Mesenchymal stem cell (in vitro differentiated cells and primary cell): ENCODE measurements around the gene POTEG.
"Not testable (repeated sequence)": the region's sequence is repeated elsewhere in the genome, so short reads cannot be mapped to it uniquely, and the experiment has no call there.

Experiments used
- DNase-seq: peaks from one replicate; pipeline ENCODE4 v3.0.0-alpha.2; 2013
- H2AFZ ChIP-seq: one replicate; pipeline ENCODE4 v1.6.1; 2013; ENCODE audit warnings: low read depth, mild to moderate bottlenecking, control low read depth, inconsistent platforms, low read length, moderate library complexity
- H2AK5ac ChIP-seq: 2 replicates; pipeline ENCODE4 v1.6.1; 2013; ENCODE audit warnings: low read length, moderate library complexity, mild to moderate bottlenecking, inconsistent platforms; ENCODE audit not compliant: severe bottlenecking
- H2BK120ac ChIP-seq: one replicate; pipeline ENCODE4 v1.6.1; 2013; ENCODE audit warnings: low read depth, mild to moderate bottlenecking, inconsistent platforms, low read length, moderate library complexity
- H2BK12ac ChIP-seq, 2 experiments: one replicate each; pipeline ENCODE4 v1.6.1; 2013; ENCODE audit warnings: inconsistent platforms in 2 of 2, low read length in 2 of 2, mild to moderate bottlenecking in 2 of 2, moderate library complexity in 2 of 2, control low read depth in 1 of 2
- H2BK15ac ChIP-seq: one replicate; pipeline ENCODE4 v1.6.1; 2013; ENCODE audit warnings: mild to moderate bottlenecking, low read depth, inconsistent platforms; ENCODE audit not compliant: poor library complexity, severe bottlenecking
- H2BK5ac ChIP-seq: 2 replicates; pipeline ENCODE4 v1.6.1; 2013; ENCODE audit warnings: low read depth, mild to moderate bottlenecking, low read length, control low read depth, inconsistent platforms; ENCODE audit not compliant: poor library complexity, severe bottlenecking
- H3K14ac ChIP-seq, 2 experiments: one replicate each; pipeline ENCODE4 v1.6.1; 2013; ENCODE audit warnings: inconsistent platforms in 2 of 2, low read length in 2 of 2, control low read depth in 1 of 2, mild to moderate bottlenecking in 1 of 2, moderate library complexity in 1 of 2
- H3K18ac ChIP-seq, 2 experiments: one replicate each; pipeline ENCODE4 v1.6.1; 2013; ENCODE audit warnings: inconsistent platforms in 2 of 2, low read length in 2 of 2, control low read depth in 1 of 2, low read depth in 1 of 2, mild to moderate bottlenecking in 1 of 2
- H3K23ac ChIP-seq, 2 experiments: one replicate each; pipeline ENCODE4 v1.6.1; 2013; ENCODE audit warnings: inconsistent platforms in 2 of 2, low read length in 2 of 2, mild to moderate bottlenecking in 2 of 2, moderate library complexity in 2 of 2, control low read depth in 1 of 2
- H3K27ac ChIP-seq: 2 replicates; pipeline ENCODE4 v1.5.1; 2013; ENCODE audit warnings: mild to moderate bottlenecking, moderate library complexity, low read length, control low read depth, inconsistent platforms; ENCODE audit not compliant: poor library complexity, severe bottlenecking
- H3K27me3 ChIP-seq, 2 experiments: 2 replicates each; pipeline versions ENCODE4 v1.6.1 to v1.7.0; 2013; ENCODE audit warnings: low read length in 2 of 2, mild to moderate bottlenecking in 2 of 2, moderate library complexity in 2 of 2, control low read depth in 1 of 2, inconsistent platforms in 1 of 2; ENCODE audit not compliant: control insufficient read depth in 1 of 2, insufficient read depth in 1 of 2
- H3K36me3 ChIP-seq, 2 experiments: 2 replicates each; pipeline versions ENCODE4 v1.6.1 to v1.7.0; 2013; ENCODE audit warnings: low read length in 2 of 2, control low read depth in 1 of 2, inconsistent platforms in 1 of 2, low read depth in 1 of 2, mild to moderate bottlenecking in 1 of 2; ENCODE audit not compliant: insufficient read depth in 2 of 2, control insufficient read depth in 1 of 2
- H3K4ac ChIP-seq, 2 experiments: one replicate each; pipeline ENCODE4 v1.6.1; 2013; ENCODE audit warnings: inconsistent platforms in 2 of 2, low read length in 2 of 2, mild to moderate bottlenecking in 2 of 2, moderate library complexity in 2 of 2, control low read depth in 1 of 2, low read depth in 1 of 2
- H3K4me1 ChIP-seq: 2 replicates; pipeline ENCODE4 v1.6.1; 2013; ENCODE audit warnings: low read depth, low read length, control low read depth; ENCODE audit not compliant: control insufficient read depth, insufficient read depth
- H3K4me2 ChIP-seq: 2 replicates; pipeline ENCODE4 v1.6.1; 2013; ENCODE audit warnings: low read length, mild to moderate bottlenecking, inconsistent platforms; ENCODE audit not compliant: poor library complexity, severe bottlenecking
- H3K4me3 ChIP-seq, 2 experiments: 2 replicates each; pipeline versions ENCODE4 v1.5.1 to v1.7.0; 2013; ENCODE audit warnings: low read length in 2 of 2, mild to moderate bottlenecking in 2 of 2, control low read depth in 1 of 2, low read depth in 1 of 2; ENCODE audit not compliant: insufficient read depth in 1 of 2
- H3K79me1 ChIP-seq: replicated peaks from 2 replicates; pipeline ENCODE4 v1.6.1; 2013; ENCODE audit warnings: mild to moderate bottlenecking, control low read depth, low read length, inconsistent platforms; ENCODE audit not compliant: poor library complexity, severe bottlenecking
- H3K9ac ChIP-seq: 2 replicates; pipeline ENCODE4 v1.7.0; 2013; ENCODE audit warnings: mild to moderate bottlenecking, low read length, moderate library complexity
- H3K9me3 ChIP-seq: 2 replicates; pipeline ENCODE4 v1.7.0; 2013; ENCODE audit warnings: mild to moderate bottlenecking, low read length; ENCODE audit not compliant: control insufficient read depth
- H4K8ac ChIP-seq: one replicate; pipeline ENCODE4 v1.6.1; 2013; ENCODE audit warnings: inconsistent platforms, mild to moderate bottlenecking, low read length, moderate library complexity
- H4K91ac ChIP-seq: one replicate; pipeline ENCODE4 v1.6.1; 2013; ENCODE audit warnings: mild to moderate bottlenecking, low read length, inconsistent platforms
- WGBS: methylation state at CpG from one replicate; pipeline ENCODE4 v1.1.7; 2013; ENCODE audit warnings: mixed read lengths; 5-methylcytosine and 5-hydroxymethylcytosine counted together

Gene POTEG

DNA sequence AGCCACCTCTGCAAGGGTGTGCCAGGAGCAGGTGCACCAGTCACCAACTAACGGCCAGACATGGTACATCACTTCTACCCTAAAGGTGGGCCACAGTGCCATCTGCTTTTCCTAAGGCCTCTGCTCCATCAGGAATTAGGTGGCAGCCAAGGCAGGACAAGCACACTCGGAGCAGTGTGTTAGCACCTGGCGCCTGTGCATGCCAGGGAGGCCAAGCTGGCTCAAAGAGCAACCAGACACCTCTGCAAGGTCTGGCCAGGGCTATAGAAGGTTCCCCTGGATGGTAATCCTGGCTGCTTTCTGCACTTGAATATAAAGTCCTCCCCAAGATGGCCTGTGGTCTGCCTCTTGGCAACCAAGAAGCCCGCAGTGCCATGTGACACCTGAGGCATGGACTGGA, 45.4 kb downstream of the POTEG start:
- H3K9me3 ChIP-seq, H3K4ac ChIP-seq, H3K36me3 ChIP-seq, H2BK120ac ChIP-seq, H3K4me1 ChIP-seq, H4K91ac ChIP-seq, H3K9ac ChIP-seq, H3K4me2 ChIP-seq, H4K8ac ChIP-seq, H2BK12ac ChIP-seq, H3K4me3 ChIP-seq, H2AFZ ChIP-seq, H2BK5ac ChIP-seq, H3K27ac ChIP-seq, H3K18ac ChIP-seq, H2AK5ac ChIP-seq, DNase-seq, H2BK15ac ChIP-seq, H3K27me3 ChIP-seq, H3K79me1 ChIP-seq, H3K23ac ChIP-seq, H3K14ac ChIP-seq: not testable (repeated sequence)
- no CpG with 5 or more reads among the region's 4 CpGs for WGBS

DNA sequence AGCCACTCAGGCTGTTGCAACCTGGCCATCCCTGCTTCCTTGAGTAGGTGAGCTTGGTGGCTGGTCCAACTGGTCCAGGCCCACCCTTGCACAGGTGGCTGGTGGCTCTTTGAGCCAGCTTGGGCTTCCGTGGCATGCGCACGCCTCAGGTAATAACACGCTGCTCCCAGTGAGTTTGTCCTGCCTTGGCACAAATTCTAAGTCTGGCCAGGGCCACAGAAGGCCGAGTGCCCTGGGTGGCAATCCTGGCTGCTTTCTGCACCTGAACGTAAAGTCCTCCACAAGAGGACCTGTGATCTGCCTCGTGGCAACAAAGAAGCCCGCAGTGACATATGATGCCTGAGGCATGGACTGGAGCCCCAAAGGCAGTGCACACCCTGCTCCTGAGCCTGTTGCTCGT, 47.1 kb downstream of the POTEG start:
- not testable (repeated sequence) for H3K18ac ChIP-seq, H2BK12ac ChIP-seq, H2BK5ac ChIP-seq, H3K79me1 ChIP-seq, H2AK5ac ChIP-seq, H3K27me3 ChIP-seq, H3K9me3 ChIP-seq, H3K4me3 ChIP-seq, H3K36me3 ChIP-seq, H3K9ac ChIP-seq, H3K4me2 ChIP-seq, H3K4ac ChIP-seq, H3K27ac ChIP-seq, H2BK15ac ChIP-seq, H3K14ac ChIP-seq, H4K8ac ChIP-seq, H2AFZ ChIP-seq, H3K4me1 ChIP-seq, H3K23ac ChIP-seq, H4K91ac ChIP-seq, DNase-seq, H2BK120ac ChIP-seq
- 89% methylated on average over 3 of the region's 9 CpGs for WGBS

DNA sequence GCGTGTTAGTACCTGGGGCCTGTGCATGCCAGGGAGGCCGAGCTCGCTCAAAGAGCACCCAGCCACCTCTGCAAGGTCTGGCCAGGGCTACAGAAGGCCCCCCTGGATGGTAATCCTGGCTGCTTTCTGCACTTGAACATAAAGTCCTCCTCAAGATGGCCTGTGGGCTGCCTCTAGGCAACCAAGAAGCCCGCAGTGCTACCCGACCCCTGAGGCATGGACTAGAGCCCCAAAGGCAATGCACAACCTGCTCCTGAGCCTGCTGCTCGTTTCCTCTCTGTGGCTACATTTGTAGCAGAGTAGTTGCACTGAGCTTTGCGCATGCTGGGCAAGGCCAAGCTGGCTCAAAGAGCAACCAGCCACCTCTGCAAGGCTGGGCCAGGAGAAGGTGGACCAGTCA, 47.8 kb downstream of the POTEG start:
- not testable (repeated sequence) for H3K36me3 ChIP-seq, H3K9ac ChIP-seq, H3K4me1 ChIP-seq, H3K27me3 ChIP-seq, H3K4me2 ChIP-seq, H3K4ac ChIP-seq, H2BK5ac ChIP-seq, H2BK12ac ChIP-seq, H2BK120ac ChIP-seq, H4K8ac ChIP-seq, DNase-seq, H4K91ac ChIP-seq, H3K23ac ChIP-seq, H3K4me3 ChIP-seq, H3K9me3 ChIP-seq, H3K27ac ChIP-seq, H2AK5ac ChIP-seq, H3K18ac ChIP-seq, H2AFZ ChIP-seq, H3K79me1 ChIP-seq, H3K14ac ChIP-seq, H2BK15ac ChIP-seq
- no CpG with 5 or more reads among the region's 7 CpGs for WGBS

DNA sequence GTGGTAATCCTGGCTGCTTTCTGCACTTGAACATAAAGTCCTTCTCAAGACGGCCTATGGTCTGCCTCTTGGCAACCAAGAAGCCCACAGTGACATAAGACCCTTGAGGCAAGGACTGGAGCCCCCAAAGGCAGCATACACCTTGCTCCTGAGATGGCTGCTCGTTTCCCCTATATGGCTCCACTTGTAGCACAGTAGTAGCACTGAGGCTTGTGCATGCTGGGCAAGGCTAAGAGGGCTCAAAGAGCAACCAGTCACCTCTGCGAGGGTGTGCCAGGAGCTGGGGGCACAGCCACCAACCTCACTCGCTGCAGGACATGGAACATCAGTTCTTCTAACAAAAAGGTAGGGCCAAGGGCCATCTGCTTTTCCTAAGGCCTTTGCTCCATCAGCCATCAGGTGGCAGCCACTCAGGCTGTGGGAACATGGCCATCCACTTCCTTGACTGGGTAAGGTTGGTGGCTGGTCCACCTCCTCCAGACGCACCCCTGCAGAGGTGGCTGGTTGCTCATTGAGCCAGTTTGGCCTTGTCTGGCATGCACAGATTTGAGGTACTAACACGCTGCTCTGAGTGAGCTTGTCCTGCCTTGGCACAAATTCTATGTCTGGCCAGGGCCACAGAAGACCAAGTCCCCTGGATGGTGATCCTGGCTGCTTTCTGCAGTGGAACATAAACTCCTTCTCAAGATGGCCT, 49.9 kb downstream of the POTEG start:
- WGBS: no CpG with 5 or more reads among the region's 6 CpGs
- not testable (repeated sequence) for H2BK12ac ChIP-seq, H4K8ac ChIP-seq, H3K79me1 ChIP-seq, DNase-seq, H2BK15ac ChIP-seq, H4K91ac ChIP-seq, H3K9me3 ChIP-seq, H3K4me1 ChIP-seq, H3K4me3 ChIP-seq, H3K27ac ChIP-seq, H3K4ac ChIP-seq, H3K36me3 ChIP-seq, H3K4me2 ChIP-seq, H3K14ac ChIP-seq, H3K27me3 ChIP-seq, H3K18ac ChIP-seq, H2BK5ac ChIP-seq, H2AFZ ChIP-seq, H3K23ac ChIP-seq, H2BK120ac ChIP-seq, H2AK5ac ChIP-seq, H3K9ac ChIP-seq
